ENCODE data around the gene CLMN. TPM values are rescaled to one million over a fixed set of nuclear protein-coding genes. Genes with fewer than 3 reads are reported as not detected.

CLMN gene
- total RNA-seq, 1 donor from 2014 or later, result 9.6 TPM

DNA sequence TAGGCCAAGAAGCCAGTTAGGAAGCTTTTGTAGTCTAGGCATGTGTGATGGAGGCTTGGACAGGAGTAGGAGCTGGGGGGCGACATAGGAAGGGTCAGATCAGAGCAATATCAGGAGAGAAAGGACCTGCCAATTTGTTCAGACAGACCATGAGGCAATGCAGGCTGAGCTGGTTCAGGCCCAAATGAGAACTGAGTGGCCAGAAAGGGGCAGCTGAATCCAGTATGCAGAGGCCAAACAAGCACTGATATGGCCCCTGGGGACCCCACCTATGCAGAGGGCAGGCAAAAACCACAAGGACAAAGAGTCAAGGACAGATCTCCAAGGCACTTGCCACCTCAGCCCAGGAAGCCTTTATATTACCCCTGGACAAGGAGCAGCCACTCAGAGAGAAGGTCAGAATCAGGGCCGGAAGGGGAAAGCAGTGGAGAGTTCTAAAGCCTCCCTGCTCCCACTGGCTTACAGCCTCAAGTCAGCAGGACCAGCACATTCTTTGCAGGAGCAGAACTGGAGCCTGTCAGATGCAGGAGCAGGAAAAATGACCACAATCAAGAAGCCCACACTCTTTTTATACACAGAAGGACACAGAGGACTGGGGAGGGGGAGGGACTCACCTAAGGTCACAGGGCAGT is 37.2 kb downstream of the CLMN start:
- TF ChIP-seq, protein P1, sequence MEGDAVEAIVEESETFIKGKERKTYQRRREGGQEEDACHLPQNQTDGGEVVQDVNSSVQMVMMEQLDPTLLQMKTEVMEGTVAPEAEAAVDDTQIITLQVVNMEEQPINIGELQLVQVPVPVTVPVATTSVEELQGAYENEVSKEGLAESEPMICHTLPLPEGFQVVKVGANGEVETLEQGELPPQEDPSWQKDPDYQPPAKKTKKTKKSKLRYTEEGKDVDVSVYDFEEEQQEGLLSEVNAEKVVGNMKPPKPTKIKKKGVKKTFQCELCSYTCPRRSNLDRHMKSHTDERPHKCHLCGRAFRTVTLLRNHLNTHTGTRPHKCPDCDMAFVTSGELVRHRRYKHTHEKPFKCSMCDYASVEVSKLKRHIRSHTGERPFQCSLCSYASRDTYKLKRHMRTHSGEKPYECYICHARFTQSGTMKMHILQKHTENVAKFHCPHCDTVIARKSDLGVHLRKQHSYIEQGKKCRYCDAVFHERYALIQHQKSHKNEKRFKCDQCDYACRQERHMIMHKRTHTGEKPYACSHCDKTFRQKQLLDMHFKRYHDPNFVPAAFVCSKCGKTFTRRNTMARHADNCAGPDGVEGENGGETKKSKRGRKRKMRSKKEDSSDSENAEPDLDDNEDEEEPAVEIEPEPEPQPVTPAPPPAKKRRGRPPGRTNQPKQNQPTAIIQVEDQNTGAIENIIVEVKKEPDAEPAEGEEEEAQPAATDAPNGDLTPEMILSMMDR (conservative IDR thresholded peaks at IDR 0.05; ENCODE audit: low read depth, low read length), result no peak
- no peak overlapping the region for H3K4me3 ChIP-seq (ENCODE audit: low read depth, low read length)
- DNase-seq (ENCODE audit: low read depth), result no peak

DNA sequence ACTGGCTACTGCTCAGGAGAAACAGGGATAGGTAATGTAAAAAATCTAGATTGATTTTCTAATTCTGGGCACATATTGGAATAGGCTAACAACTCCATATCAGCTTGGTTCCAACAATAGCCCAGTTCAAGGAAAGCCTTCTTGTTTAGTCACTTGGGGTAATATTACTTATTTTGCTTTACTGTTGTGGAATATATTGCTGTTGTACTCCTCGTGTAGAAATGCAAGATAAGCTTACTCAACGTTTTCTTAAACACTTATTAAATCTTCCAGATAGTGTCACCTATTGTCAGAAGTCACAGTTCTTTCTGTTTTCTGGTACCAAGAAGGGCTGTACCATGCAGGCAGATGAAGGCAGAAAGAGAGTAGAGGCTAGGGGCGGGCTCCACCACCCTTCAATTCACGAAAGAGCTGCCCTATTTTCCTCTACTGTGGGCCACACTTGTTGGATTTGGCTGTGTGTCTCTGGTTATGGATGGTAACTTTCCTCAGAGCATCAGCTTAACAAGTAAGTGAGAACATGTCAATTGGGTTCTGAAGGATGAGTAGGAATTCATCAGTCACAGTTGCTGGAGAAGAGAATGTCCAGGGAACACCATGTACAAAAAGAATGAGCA is 38.0 kb downstream of the CLMN start:
- no peak overlapping the region for H3K4me3 ChIP-seq (ENCODE audit: low read depth, low read length)
- DNase-seq (ENCODE audit: low read depth), result no peak
- TF ChIP-seq, protein P1 (conservative IDR thresholded peaks at IDR 0.05; ENCODE audit: low read depth, low read length), result no peak

DNA sequence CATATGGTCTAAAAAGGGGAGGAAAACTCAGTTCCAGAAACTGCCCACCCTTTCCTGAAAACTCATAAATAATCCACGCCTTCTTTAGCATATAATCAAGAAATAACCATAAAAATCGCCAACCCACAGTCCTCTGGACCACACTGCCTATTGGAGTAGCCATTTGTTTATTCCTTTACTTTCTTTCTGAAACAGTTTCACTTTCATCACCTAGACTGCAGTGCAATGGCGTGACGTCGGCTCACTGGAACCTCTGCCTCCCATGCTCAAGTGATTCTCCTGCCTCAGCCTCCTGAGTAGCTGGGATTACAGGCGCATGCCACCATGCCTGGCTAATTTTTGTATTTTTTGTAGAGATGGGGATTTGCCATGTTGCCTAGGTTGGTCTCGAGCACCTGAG is 44.2 kb downstream of the CLMN start:
- DNase-seq (ENCODE audit: low read depth), result no peak
- H3K4me3 ChIP-seq (ENCODE audit: low read depth, low read length), result no peak overlapping the region
- TF ChIP-seq, protein P1 (conservative IDR thresholded peaks at IDR 0.05; ENCODE audit: low read depth, low read length), result no peak

DNA sequence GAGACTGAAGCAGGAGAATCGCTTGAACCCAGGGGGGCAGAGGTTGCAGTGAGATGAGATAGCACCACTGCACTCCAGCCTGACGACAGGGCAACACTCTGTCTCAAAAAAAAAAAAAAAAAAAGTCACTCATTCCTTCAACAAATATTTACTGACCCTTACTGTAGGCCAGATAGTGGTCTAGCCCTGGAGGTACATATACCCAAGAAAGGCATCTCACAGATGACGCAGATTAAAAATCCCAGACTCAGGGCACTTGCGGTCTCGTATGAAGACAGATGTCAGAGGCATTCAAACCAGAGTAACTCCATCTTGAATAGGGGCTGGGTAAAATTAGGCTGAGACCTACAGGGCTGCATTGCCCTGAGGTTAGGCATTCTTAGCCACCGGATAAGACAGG is 44.8 kb downstream of the CLMN start:
- H3K4me3 ChIP-seq (ENCODE audit: low read depth, low read length), result no peak overlapping the region
- no peak for DNase-seq (ENCODE audit: low read depth)
- TF ChIP-seq, protein P1 (conservative IDR thresholded peaks at IDR 0.05; ENCODE audit: low read depth, low read length), result no peak

DNA sequence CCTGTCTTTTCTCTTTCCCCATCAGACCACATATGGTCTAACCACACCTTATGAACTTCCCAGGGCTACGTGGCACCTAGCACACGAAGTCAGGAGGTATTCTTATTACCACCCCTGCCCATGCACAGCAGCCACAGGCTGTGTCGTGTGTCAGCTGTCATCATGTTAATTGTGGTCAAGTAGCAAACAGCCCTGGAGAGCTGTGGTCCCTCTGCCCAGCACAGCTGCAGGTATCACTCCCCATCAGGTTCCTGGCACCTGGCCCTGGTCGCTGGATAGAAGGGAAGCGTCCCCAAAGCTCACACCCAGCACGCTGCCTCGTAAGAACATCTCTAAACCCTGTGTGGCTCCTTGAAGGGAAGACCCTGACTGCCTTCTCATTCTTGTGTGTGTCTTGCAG is 45.4 kb downstream of the CLMN start:
- no peak for DNase-seq (ENCODE audit: low read depth)
- H3K4me3 ChIP-seq (ENCODE audit: low read depth, low read length), result no peak overlapping the region
- TF ChIP-seq, protein P1 (conservative IDR thresholded peaks at IDR 0.05; ENCODE audit: low read depth, low read length), result no peak

DNA sequence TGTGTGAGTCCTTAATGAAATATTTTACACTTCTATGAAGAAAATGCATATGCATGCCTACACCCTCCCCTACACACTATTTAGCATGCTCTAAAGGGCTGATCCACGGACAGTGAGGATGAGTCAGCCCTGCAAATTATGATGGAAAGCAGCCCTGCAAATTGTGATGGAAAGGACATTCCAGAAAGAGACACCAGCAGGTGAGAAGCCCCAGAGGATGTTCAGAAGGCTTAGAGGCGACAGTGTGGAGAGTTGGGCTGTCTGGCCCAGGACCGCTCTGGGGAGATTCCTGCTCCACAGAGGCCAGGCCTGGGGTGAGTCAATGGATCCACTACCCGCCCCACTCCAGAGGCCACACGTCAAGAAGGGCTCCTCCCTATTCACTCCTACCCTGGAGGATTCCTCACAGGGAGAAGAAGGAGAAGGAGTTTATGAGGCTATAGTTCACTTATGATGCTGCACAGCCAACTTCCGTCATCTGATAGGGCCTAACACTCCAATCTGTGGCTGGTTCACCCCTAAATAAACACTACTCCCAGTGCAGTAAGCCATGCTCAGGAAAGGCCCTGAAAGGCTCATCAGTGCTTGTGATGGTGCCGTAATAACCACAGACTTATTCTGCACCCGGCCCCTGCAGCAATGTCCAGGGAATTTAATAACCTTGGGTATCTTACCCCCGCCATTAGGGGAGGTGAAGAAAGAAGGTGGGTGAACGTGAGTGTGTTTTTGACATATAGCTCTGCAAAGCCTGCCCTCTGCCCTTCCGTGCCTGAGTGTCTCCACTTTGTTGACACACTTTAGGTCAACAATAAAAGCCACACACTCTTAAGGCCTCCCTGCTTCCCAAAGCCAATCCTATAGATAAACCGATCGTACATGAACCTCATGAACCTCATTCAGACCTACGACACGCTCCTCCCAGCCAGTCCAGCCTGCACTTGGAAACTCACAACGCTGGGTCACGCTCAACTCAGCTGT is 46.4 kb downstream of the CLMN start:
- TF ChIP-seq, protein P1 (conservative IDR thresholded peaks at IDR 0.05; ENCODE audit: low read depth, low read length), result no peak
- H3K4me3 ChIP-seq (ENCODE audit: low read depth, low read length), result no peak overlapping the region

More for the DNA sequence above, 46.4 kb downstream of the CLMN start:
- no peak for DNase-seq (ENCODE audit: low read depth)
